Inferior parietal cortex (tissue), 1 donor: ENCODE results near the gene TULP1.
A peak's percentile ranks its signal among the peaks of the same experiment; 100 is the strongest.
"Not testable (repeated sequence)": the region's sequence is repeated elsewhere in the genome, so short reads cannot be mapped to it uniquely, and the experiment has no call there.

Source experiments
- DNase-seq: peaks from one replicate; pipeline ENCODE4 v3.0.0-alpha.2; 2016; ENCODE audit errors: extremely low spot score

Gene TULP1

GRCh38 chr6:35512740-35513139 is at the start of gene TULP1:
Gene TULP1, minus strand, starts transcription at chr6:35512896. Its CDS starts 38 bp downstream, at chr6:35512858.
- no peak for DNase-seq

DNA sequence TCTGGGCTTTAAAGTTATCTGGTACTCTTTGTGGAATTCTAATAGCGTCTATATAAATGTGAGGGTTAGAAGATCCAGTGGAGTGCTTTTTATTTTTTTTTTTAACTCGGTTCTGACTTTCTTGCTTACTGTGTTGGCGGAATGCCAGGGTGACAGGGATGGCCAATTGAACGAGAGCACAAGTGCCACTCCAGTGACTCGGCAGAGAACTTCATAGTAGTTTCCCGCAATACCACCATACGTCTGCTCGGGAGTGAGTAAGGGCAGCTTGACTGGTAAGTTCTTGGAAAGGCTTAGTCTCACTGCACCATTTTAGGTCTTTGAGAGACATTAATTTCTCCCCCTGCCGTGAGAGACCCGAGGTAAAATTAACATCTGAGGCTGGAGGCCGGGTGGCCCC is 49.4 kb upstream of the TULP1 start:
- no peak for DNase-seq

GRCh38 chr6:35561113-35561512 is 48.4 kb upstream of the TULP1 start:
- no peak for DNase-seq

- DNase-seq, result no peak
Observed at GRCh38 chr6:35558571-35558970, 45.9 kb upstream of the TULP1 start.

DNA sequence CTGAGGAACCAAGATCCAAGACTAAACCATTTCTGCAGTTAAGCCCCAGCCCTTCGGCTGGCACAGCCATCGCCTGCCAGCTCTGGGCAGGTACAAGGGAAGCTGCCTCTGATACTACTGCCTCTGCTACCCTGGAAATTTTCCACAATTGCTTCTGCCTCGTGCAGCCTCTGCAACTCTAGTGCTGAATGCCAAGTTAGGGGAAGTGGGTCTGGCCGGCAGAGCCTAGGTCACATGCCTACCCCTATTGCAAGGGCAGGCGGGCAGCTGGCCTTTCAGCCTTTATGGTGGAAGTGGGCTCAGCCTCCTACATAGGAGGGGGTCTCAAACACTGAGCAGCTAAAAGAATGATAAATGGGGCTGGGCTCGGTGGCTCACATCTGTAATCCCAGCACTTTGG is 44.5 kb upstream of the TULP1 start:
- DNase-seq, result no peak

DNA sequence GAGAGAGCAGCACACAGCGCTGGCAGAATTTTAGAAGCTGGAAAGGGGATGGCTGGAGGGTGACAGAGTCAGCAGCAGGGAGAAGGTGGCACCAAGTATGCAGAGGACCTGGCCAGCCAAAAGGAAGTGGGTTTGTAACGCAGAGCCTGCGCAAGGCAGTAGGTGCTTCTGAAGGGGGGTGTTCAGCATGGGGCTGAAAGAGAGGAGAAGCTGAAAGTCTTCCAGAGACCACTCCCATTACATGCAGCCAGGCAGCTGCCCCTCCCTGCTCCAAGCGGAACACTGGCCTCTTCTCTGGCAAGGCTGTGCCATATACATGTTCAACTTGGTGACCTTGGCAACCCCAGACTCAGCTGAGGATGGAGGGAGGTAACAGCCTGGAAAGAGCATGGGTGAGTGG is 42.1 kb upstream of the TULP1 start:
- no peak for DNase-seq

GRCh38 chr6:35553315-35553714 is 40.6 kb upstream of the TULP1 start:
- no peak for DNase-seq

- no peak for DNase-seq
Observed at GRCh38 chr6:35552285-35552917, 39.7 kb upstream of the TULP1 start.

GRCh38 chr6:35550437-35550836 is 37.7 kb upstream of the TULP1 start:
- DNase-seq, result no peak

DNA sequence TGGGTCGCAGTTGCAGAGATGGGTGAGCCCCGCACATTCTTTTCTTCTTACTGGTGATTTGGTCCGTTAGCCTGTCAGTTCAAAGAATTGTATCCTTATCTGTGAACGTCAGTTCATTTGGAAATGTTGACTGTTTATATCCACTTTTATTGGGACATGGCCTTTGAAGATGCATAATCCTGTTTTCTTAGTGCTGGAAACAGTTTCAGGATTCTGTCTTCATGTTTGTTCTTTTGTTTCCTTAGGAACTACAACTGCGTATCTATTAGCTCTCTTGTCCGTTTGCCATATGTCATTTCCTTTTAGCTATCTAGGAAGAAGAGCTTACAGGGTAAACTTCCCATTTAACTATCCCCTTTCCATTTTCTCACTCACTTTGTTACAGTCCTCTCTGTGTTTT is 35.0 kb upstream of the TULP1 start:
- no peak for DNase-seq

- DNase-seq, result no peak
Observed at GRCh38 chr6:35544769-35545361, 32.2 kb upstream of the TULP1 start.

- no peak for DNase-seq
Observed at GRCh38 chr6:35543459-35544193, 30.9 kb upstream of the TULP1 start.

GRCh38 chr6:35541836-35542235 is 29.1 kb upstream of the TULP1 start:
- no peak for DNase-seq

- no peak for DNase-seq
Observed at GRCh38 chr6:35539223-35539622, 26.5 kb upstream of the TULP1 start.

DNA sequence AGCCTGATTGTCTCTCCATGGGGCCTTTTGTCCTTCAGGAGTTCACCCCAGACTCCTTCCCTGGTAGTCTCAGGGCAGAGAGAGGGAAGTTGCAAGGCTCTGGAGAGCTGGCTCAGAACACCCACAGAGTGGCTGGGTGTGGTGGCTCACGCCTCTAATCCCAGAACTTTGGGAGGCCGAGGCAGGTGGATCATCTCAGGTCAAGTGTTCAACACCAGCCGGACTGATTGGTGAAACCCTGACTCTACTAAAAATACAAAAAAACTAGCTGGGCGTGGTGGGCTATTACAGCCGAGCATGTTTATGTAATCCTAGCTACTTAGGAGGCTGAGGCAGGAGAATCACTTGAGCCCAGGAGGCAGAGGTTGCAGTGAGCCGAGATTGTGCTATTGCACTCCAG is 23.2 kb upstream of the TULP1 start:
- not testable (repeated sequence) for DNase-seq

DNA sequence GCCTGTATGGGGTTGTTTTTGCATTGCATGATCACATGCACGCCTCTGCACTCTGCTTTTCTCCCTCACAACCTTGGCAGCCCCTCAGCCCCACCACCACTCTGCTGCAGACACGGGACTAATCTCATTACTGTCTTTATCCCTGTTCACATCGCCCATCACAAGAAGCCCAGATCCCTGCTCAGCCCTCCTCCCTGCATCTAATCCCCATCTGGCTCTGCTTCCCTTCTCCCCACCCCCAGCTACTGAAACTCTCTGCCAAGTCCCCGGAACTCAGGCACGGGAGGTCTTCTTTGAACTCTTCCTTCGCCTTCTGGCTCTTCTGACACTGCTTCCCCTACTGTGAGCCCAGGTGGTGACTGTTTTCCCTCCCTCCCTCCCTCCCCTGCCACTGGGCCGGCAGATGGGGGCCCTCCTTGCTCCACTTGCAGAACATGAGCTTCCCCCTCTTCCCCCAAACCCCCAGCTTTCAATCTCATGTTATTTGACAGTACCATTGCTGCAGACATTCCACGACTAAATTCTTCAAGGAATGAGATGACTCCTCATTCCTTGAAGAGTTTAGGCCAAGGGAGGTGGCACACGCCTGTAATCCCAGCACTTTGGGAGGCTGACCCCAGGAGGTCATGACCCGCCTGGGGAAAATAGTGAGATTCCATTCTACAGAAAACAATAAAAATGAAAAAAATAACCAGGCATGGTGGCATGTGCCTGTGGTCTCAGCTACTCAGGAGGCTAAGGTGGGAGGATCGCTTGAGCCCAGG is 21.9 kb upstream of the TULP1 start:
- DNase-seq, result no peak

GRCh38 chr6:35533981-35534380 is 21.3 kb upstream of the TULP1 start:
- DNase-seq, result no peak

GRCh38 chr6:35532126-35532525 is 19.4 kb upstream of the TULP1 start:
- DNase-seq, result no peak

- DNase-seq, result no peak
Observed at GRCh38 chr6:35524380-35525020, 11.8 kb upstream of the TULP1 start.

DNA sequence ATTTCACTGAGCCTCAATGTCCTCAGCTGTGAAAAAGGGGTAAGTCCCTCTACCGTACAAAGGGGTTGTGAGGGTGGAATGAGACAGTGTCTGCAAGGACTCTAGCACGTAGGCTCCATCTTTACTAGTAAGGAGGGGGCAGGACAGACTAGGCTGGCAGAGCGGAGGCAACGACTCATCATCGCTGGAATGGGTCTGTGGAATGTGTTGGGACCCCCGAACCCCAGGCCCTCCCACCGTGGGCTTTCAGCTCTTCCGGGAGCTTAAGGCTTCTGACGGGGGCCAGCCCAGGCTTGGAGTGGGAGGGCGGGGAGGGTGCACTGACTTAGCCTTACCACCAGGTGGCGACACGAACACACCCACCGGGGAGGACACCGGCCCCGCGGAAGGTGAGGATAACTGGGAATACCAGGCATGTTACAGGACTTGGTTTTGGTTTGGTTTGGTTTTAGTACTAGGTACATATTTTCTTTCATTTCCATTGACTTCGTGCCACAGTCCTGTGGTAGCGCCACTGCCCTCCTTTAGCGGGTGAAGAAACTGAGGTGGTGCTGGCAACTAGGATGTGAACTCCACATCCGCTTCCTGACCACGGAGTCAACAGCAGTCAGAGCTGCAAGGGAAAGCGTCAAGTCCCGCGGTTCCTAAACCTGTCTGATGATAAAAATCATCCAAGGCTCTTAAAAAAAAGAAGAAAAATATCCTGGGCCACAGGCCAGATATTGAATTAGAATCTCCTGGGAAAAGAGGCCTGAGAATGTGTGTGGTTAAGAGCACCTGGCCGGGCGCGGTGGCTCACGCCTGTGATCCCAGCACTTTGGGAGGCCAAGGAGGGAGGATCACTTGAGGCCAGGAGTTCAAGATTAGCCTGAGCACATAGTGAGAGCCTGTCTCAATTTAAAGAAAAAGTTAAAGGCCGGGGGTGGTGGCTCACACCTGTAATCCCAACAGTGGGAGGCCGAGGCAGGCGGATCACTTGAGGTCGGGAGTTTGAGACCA is 10.3 kb upstream of the TULP1 start:
- DNase-seq, result peak; percentile 68

GRCh38 chr6:35522151-35522550 is 9.5 kb upstream of the TULP1 start:
- no peak for DNase-seq
